ENCODE results near the gene SBK3.
"Not testable (repeated sequence)": the region's sequence is repeated elsewhere in the genome, so short reads cannot be mapped to it uniquely, and the experiment has no call there.

The SBK3 gene

DNA sequence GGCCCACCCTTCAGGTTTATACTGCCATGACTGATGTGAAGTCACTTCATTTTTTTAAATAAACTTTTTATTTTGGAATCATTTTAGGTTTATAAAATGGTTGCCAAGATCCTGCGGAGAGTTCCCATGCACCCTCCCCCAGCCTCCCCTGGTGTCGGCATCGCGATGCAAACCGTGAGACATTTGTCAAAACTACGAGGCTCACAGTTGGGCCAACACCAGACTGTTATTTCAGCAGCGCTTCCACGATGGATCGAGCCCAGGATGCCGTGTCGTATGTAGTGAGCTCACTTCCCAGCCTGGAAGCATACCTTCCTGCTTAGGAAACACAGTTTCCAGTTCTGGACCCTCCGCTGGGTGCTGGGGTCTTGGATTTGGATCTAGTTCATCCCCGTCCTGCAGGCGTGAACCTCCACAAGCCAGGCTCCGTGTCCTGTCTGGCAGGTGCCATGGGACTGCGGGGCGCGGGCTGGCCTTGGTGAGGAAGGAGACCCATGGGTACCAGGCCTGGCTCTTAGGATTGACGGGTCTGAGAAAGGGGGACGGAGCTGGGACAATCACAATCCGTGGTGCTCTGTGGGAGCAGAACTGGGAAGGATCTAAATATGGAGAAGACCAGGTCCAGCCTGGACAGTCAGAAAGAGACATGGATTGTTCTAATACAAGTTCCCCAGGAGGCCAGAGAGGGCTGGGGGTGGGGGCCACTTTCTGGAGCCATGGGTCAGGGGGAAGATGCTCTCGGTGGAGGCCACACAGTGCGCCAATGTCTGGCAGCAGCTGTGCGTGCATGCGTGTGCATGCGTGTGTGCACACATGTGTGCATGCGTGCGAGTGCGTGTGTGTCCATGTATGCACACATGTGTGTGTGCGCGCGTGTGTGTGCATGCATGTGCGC lies 6.0 kb downstream of the SBK3 start:
- DNase-seq, result no peak

DNA sequence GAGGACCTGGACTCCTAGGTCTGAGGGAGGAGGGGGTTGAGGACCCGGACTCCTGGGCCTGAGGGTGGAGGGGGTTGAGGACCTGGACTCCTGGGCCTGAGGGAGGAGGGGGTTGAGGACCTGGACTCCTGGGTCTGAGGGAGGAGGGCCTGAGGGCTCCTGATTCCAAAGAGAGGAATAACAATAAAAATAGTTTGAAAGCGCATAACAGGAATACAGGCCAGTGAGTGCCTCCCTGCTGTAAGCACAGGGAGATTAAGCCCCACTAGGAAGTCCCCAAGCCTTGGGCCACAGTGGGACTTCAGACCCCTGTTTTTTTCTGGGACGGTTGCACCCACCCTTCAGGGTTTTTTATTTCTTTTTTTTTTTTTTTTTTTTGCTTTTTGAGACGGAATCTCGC lies 7.2 kb downstream of the SBK3 start:
- DNase-seq, result no peak

DNA sequence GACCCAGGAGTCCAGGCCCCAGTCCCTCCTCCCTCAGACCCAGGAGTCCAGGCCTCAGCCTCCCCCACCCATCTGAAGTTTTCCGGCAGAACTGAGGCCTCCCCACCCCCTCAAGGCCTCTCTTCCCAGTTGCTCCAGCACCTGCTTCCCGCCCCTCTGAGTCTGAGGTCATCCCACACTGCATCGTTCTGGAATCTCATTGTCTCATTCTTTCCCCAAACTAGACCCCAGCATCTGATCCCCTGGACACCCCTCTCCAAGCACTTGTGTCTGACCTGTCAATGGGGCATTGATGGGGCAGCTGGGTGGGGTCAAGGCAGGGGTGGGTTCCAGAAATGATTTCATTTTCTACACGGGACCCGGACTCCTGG lies 7.6 kb downstream of the SBK3 start:
- no peak for DNase-seq

DNA sequence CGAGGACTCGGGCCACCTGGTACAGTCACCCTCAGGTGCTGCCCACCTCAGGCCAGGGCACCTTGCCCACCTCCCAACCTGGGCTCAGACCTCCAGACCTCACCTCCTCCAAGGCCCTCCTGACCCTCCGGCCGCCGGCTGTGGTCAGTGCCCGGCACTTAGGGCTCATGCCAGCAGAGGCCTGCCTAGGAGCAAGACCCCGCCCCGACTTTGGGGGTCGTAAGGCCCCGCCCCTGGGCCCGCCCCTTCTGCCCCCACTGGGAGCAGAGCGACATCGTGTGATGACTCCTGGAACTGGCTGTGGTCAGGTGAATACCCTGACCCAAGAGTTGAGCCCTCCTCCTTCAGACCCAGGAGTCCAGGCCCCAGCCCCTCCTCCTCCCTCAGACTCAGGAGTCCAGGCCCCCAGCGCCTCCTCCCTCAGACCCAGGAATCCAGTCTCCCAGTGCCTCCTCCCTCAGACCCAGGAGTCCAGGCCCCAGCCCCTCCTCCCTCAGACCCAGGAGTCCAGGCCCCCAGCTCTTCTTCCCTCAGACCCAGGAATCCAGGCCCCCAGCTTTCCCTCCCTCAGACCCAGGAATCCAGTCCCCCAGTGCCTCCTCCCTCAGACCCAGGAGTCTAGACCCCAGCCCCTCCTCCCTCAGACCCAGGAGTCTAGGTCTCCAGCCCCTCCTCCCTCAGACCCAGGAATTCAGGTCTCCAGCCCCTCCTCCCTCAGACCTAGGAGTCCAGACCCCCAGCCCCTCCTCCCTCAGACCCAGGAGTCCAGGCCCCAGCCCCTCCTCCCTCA lies 8.2 kb downstream of the SBK3 start, which contains the start of gene SBK2:
Gene SBK2, minus strand, starts transcription at position 183 of the 790 bp plus-strand sequence. CDS start 839 bp downstream, outside the sequence.
- DNase-seq, result no peak

DNA sequence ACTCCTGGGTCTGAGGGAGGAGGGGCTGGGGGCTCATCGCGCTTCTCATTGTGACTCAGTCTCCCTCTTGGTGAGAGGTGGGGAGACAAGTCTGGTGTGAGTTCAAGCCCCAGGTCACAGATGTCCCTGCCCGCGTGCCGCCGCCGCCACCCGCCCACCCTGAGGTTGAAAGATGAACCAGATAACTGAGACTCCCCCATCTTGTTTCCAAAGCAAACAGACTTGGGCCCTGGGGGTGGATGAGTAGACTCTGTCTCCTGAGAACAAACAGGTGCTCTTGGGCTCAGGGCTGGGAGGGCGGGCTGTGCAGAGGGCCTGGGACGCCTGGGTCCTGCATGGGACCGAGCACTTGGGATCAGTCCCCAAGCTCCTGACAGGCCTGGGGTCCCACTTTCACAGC lies 9.0 kb downstream of the SBK3 start:
- no peak for DNase-seq

DNA sequence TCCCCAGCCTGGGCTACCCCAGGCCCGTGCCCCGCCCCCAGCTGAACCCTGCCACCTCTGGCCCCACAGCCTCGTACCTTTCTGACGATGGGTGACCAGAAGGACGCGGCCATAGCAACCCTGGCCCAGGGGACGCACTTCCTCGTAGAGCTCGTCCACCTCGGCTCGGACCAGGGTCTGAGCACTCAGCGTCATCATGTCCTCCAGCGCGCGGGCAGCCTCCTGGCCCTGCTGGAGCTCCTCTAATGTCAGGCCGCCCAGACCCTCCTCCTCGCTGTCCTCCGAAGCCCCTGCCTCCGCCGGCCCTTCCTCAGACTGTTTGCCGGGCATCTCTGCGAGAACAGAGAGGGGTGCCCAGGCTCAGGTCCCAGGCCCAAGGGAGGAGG lies 9.4 kb downstream of the SBK3 start:
- no peak for DNase-seq

DNA sequence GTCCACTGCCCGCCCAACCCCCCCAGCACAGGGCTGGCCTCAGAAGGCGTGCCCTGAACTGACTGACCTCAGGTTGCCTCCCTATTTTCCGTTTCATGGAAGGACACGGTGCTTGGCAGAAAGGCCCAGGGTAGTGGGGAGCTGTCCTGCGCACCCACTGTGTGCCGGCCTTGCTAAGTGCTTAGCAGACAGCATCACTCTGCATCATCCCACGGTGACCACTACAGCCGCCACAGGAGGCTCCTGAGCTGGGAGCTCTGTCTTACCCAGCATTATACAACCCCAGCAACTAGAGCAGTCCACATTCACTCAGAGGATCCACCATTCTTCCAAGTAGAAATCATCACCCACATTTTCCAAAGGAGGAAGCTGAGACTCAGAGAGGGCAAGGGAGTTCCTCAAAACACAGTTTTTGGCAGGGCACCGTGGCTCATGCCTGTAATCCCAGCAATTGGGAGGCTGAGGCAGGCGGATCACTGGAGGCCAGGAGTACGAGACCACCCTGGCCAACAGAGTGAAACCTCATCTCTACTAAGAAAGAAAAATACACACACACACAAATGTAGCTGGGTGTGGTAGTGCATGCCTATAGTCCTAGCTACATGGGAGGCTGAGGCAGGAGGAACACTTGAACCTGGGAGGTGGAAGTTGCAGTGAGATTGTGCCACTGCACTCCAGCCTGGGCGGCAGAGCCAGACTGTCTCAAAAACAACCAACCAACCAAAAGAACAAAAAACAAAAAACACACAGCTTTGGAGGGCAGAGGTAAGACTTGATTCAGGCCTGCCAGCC lies 10.0 kb downstream of the SBK3 start:
- DNase-seq, result no peak

DNA sequence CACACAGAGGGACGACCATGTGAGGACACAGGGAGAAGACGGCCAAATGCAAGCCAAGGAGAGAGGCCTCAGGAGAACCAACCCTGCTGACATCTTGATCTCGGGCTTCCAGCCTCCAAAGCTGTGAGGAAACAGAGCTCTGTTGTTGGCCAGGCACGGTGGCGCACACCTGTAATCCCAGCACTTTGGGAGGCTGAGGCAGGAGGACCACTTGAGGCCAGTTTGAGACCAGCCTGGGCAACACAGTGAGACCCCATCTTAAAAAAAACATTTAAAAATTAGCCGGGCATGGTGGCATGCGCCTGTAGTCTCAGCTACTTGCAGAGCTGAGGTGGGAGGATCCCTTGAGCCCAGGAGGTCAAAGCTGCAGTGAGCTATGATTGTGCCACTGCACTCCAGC lies 11.1 kb downstream of the SBK3 start:
- DNase-seq, result not testable (repeated sequence)

DNA sequence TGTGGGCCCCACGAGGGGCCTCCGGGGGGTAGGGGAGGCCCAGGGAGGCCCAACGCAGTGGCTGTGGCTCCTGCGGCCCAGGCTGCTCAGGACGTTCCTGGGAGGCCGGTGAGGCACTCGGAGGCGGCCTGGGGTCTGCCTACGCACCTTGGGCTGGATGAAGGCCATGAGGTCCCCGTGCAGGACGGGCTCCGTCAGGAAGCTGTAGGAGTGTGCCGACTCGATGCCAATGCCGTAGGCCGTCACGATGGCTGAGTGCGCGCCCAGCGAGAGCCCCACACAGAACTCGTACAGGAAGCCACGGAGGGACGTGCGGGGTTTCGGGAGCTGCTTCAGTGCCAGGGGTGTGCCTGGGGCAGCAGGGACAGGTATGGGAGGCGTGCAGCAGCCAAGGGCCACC lies 14.3 kb downstream of the SBK3 start:
- DNase-seq, result no peak

DNA sequence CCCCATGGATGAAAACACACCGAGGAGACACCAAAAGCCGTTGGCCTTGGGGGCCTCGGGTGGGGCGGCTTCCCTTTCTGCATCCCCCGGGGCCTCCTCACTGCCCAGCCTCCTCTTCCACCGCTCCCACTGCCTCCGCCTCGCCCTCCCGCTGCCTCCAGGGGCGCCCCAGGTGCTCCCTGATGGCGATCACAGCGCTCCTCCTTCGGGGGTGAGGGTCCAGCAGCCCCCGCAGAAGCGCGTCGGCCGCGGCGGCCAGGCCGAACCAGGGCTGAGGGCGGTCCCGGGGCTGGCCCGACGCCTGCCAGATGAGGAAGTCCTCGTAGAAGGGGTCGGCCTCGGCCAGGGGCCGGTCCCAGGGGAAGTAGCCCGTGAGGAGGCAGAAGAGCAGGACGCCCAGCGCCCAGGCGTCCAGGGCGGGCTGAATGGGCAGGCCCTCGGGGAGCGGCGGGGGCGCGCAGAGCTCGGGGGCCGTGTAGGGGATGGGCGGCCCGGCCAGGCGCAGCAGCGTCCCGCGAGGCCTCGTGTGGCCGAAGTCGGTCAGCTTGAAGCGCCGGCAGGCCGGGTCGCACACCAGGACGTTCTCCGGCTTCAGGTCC lies 15.6 kb downstream of the SBK3 start:
- no peak for DNase-seq

DNA sequence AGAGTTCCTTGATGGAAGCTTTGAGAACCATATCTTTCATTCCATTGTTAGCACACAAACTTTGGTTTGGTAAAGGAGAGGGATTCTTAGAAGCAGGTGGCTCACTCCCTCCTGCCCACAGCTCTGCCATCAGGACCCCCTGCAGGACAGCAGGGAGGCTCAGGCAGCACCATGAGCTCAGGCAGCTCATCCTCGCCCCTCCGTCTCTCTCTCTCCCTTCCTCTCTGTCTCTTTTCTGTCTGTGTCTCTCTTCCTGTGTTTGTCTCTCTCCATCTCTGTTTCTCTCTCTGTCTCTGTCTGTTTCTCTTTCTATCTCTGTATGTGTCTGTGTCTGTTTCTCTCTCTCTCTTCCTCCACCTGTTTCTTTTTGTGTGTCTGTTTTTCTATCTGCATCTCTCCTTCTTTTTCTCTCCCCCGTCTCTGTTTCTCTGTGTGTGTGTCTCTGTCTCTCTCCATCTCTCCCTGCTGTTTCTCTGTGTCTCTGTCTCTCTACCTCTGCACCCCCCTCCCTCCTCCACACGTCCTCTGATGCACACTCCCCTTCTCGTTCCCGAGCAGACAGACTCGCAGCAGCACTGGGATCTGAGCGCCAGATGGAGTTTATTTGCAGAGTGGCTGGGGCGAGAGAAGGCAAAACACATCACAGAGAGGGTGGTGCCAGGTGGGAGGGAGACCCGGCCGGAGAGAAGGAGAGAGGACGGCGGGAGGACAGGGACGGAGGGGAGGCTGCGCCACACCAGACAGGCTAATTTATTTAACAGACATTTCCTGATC lies 17.1 kb downstream of the SBK3 start:
- no peak for DNase-seq

DNA sequence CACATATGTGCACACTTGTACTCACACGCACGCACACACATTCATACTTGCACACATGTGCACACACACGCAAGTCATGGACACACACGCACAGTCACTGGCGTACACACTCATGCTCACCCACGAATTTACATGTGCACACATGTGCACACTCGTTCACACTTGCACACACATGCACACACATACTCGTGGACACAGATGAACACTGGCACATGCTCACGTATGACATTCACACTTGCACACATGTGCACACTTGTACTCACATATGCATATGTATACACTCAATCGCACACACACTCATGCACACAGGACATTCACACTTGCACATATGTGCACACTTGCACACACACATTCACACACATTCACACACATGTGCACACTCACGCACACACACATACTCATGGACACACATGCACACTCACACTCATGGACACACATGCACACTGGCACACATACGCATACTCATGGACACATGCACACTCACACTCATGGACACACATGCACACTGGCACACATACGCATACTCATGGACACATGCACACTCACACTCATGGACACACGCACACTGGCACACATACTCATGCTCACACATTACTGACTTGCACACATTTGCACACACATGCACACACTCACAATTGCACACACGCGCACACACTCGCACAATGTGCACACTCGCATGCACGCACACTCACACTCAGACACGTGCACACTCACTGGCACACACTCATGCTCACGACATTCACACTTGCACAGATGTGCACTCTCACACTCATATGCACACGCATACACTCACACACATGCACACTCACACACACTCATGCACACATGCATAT lies 17.9 kb downstream of the SBK3 start:
- DNase-seq, result no peak

DNA sequence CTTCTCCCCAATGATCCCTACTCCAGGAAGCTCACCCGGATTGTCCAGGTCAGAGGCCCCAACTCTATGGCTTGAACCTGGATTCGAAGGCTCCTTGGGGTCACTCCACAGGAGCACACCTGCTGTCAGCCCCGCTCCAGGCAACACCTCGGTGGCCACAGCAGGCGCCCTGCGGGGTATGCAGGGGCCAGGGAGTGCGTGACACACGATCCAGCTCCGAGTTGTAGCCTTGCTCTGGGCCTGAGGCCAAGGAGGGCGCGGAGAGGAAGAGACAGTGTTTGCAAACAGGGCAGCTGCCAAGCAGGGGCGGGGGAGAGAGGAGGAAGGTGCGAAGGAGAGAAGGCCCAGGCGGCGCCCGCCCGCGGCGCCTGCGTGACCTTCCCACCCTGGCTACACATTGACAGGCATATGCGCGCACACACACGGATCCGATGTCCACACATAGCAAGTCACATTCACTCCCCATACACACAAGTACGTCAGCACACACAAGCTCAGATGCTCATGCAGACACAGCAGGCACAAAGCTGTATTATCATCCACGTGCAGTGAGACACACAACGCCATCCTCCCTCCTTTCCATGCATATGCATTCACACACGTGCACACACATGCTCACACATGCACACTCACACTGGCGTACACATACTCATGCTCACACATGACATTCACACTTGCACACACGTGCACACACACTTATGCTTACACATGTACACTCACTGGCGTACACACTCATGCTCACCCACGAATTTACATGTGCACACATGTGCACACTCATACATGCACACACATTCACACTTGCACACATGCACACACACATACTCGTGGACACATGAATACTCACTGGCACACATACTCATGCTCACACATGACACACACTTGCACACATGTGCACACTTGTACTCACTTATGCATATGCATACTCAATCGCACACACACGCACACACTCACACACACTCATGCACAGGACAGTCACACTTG lies 18.8 kb downstream of the SBK3 start:
- peak; percentile 86 for DNase-seq

DNA sequence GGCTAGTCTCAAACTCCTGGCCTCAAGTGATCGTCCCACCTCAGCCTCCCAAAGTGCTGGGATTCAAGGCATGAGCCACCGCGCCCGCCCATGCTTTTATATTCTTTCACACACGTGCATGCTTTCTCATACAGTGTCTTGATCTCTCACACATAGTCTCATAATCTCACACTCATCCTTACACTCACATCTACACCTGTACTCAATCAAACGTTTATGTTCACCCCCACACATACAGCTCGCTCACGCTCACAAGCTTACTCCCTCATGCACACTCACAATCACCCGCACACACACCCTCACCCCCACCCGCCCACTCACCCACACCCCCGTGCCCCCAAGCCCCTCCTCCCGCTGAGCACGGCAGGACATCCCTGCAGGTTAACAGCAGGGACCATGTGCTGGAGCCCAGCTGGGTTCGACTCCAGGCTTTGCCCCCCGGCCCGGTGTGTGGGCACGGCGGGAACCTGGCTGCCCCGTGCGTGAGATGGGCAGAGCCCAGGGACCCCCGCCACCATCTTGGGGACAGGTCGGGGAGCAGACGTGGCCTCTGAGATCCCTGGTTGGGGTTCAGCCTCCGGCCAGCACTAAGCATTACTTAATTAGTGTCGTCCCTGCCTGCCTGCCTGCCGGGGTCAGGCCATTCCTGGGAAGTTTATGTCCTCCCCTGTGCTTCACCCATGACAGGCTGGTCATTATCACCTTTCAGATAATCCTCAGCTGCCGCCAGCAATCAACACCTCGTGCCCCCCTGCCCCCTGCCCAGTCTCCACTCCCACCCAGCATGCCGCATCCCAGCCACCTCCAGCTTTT lies 19.8 kb downstream of the SBK3 start:
- DNase-seq, result no peak

DNA sequence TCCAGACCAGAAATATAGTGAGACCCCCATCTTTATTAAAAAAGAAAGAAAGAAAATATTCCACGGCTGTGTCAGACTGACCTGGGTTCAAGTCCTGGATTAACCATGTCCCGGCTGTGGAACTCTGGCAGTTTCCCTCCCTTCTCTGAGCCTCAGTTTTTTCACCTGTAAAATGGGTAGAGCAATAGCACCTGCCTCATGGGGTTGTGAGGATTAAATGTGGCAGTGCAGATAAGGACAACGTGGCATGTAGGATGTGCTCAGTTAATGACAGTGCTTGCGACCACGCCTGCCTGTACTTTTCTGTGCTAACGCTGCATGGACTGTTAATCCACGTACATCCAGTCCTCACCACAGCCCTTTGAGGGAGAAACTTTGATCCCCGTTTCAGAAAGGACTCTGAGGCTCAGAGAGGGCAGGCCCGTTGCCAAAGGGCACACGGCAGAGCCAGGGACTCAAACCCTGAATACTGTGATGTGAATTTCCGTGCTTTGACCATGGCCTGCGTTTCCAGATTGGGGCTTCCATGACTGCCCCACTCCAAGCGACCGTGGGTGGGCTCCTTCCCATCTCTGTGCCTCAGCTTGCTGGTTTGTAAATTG lies 24.6 kb downstream of the SBK3 start:
- DNase-seq, result no peak

DNA sequence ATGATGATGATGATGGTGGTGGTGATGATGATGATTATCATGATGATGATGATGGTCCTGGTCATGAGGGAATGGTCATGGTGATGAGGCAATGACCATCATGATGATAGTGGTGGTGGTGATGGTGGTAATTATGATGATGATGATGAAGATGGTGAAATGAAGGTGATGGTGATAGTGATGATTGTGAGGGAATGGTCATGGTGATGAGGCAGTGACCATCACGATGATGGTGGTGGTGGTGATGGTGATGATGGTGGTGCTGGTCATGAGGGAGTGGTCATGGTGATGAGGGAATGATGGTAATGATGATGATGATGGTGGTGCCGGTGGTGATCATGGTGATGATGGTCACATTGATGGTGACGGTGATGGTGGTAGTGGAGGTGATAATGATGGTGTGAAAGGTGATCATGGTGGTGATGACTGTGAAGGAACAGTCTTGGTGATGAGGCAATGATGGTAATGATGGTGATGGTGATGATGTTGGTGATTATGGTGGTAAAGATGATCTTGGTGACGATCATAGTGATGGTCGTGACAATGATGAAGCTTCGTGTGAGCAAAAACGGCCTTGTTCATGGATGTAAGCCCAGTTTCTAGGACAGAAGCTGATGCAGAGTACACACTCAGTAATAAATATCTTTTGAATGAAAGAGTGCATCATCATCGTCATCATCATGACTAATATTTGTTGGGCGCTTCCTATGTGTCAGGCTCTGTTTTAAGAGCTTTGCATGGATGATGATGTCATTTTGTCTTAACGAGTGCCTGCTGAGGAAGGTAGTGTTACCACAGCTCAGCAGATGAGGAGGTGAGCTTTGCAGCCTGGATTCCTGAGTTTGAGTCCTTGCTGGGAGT lies 25.7 kb downstream of the SBK3 start:
- no peak for DNase-seq

DNA sequence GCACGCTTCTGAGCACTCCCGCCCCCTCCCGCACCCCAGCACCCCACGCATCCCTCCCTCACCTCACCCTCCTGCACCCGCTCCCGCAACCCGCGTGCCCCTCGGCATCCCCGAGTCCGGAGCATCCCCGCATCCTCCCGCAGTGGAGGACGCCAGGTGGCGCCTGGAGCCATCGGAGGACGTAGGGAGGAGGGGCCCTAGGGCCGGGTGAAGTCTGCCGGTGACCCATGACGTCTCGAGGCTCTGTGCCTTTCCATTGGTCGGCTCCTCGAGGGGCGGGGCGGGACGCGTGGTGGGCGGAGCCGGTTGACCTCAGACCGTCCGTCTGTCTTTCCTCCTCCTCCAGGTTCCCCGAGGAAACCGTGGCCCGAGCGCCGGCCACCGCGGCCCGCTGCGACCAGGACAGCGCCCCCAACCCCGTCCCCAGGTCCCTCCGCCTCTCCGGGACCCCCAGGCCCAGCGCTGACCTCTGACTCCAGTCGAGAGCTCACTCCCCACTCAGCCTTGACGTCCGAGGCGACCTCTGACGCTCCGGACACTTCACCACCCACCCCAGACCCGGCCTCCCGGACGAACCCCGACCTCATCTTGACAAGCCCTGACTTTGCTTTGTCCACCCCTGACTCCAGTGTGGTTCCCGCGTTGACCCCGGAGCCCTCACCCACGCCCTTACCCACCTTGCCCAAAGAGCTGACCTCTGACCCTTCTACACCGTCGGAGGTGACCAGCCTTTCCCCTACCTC lies 28.3 kb downstream of the SBK3 start:
- DNase-seq, result peak; percentile 95
